Uterus (tissue), 4 donors: ENCODE data around the gene QPCT. TPM values are rescaled to one million over a fixed set of nuclear protein-coding genes. Genes with fewer than 3 reads are reported as not detected.

Experiments used
- DNase-seq, 2 donors: peaks; one replicate each; pipeline ENCODE4 v3.0.0-alpha.2; 2019 to 2020
- H3K27ac ChIP-seq, 2 donors: fragments of 200-600 bp; sonication (generic); 1 replicate in 1 of 2; 2 replicates in 1 of 2; pipeline ENCODE4 v1.5.1; 2016 to 2018
- H3K27me3 ChIP-seq, 2 donors: fragments of 200-600 bp; sonication (generic); one replicate each; pipeline ENCODE4 v1.5.1; 2018 to 2019; ENCODE audit warnings: control low read depth in 1 of 2
- H3K36me3 ChIP-seq, 2 donors: fragments of 200-600 bp; sonication (generic); one replicate each; pipeline ENCODE4 v1.5.1; 2019; ENCODE audit warnings: control low read depth in 1 of 2
- H3K4me1 ChIP-seq, 2 donors: fragments of 200-600 bp; sonication (generic); one replicate each; pipeline ENCODE4 v1.5.1; 2018 to 2019; ENCODE audit warnings: control low read depth in 1 of 2
- H3K4me3 ChIP-seq, 2 donors: fragments of 200-600 bp; sonication (generic); 1 replicate in 1 of 2; 2 replicates in 1 of 2; pipeline ENCODE4 v1.5.1; 2018 to 2019; ENCODE audit warnings: mild to moderate bottlenecking in 1 of 2
- H3K9me3 ChIP-seq, 2 donors: fragments of 200-600 bp; sonication (generic); one replicate each; pipeline ENCODE4 v1.5.1; 2019; ENCODE audit warnings: control low read depth in 1 of 2
- CTCF ChIP-seq, 4 experiments: fragments of 200-600 bp in 2 of 4; fragments of 450-650 bp in 2 of 4; sonication (generic) in 2 of 4; IDR thresholded peaks; one replicate each; pipeline ENCODE4 v1.5.1; 2016 to 2019; ENCODE audit warnings: antibody characterized with exemption in 4 of 4, mild to moderate bottlenecking in 2 of 4, moderate library complexity in 1 of 4
- POLR2A ChIP-seq, 2 donors: fragments of 450-650 bp; IDR thresholded peaks; one replicate each; pipeline ENCODE4 v1.6.1; 2016; ENCODE audit warnings: antibody characterized with exemption in 2 of 2, mild to moderate bottlenecking in 1 of 2, moderate library complexity in 1 of 2
- intact Hi-C: fragments of 100-400 bp; cut with DNase I; formaldehyde crosslinking; loops from one replicate; pipeline ENCODE4 v1.15.1; 2023; ENCODE audit warnings: low total_unique reads
- small RNA-seq: library from RNA; depleted of rRNA; stranded (forward); fragments of <200 nt; gene quantifications from one replicate; pipeline ENCODE3, GENCODE V24; 2016
- total RNA-seq, 4 donors: library from RNA; depleted of rRNA in 3 of 4; stranded (reverse); fragments of >200 nt in 3 of 4; gene quantifications; one replicate each; pipeline versions ENCODE4 v1.1.0 to v1.2.4, GENCODE V29; 2014 to 2023
- donor health status: DM: yes; HTN: yes; CAD: no.

QPCT gene
- total RNA-seq, 4 donors from 2014 or later = 4.4 to 46.9 (median 8.7) TPM

GRCh38 chr2:37415128-37415820 lies 70.8 kb downstream of the QPCT start:
- H3K4me1 ChIP-seq = no peaks in the 10 kb centered on the region
- H3K9me3 ChIP-seq = no peaks in the 10 kb centered on the region
- H3K27ac ChIP-seq = peak overlapping the region; percentile 40 to 66
- TF ChIP-seq CTCF (IDR thresholded peaks at IDR 0.05) (no peak), POLR2A (IDR thresholded peaks at IDR 0.05) (no peak)
- no peak overlapping the region for H3K4me3 ChIP-seq
- DNase-seq = no peak
- no peaks in the 10 kb centered on the region for H3K36me3 ChIP-seq
- H3K27me3 ChIP-seq = no peaks in the 10 kb centered on the region
- intact Hi-C loops = loop anchor here (5.0 kb wide), 1 partner anchor 462 kb away; no protein-coding TSS in a partner anchor

GRCh38 chr2:37417321-37417720 lies 72.9 kb downstream of the QPCT start:
- no peaks in the 10 kb centered on the region for H3K36me3 ChIP-seq
- no peak overlapping the region for H3K27ac ChIP-seq
- no peak overlapping the region for H3K4me3 ChIP-seq
- H3K4me1 ChIP-seq = no peaks in the 10 kb centered on the region
- TF ChIP-seq CTCF (IDR thresholded peaks at IDR 0.05) (no peak), POLR2A (IDR thresholded peaks at IDR 0.05) (no peak)
- H3K9me3 ChIP-seq = no peaks in the 10 kb centered on the region
- no peaks in the 10 kb centered on the region for H3K27me3 ChIP-seq
- no peak for DNase-seq
- intact Hi-C loops = loop anchor here (5.0 kb wide), 1 partner anchor 460 kb away; no protein-coding TSS in a partner anchor

- intact Hi-C loops = loop anchor here (5.0 kb wide), 1 partner anchor 458 kb away; no protein-coding TSS in a partner anchor
- Histone ChIP-seq H3K4me1 (no peaks in the 10 kb centered on the region), H3K36me3 (no peaks in the 10 kb centered on the region), H3K27me3 (no peaks in the 10 kb centered on the region), H3K27ac (no peak overlapping the region), H3K9me3 (no peaks in the 10 kb centered on the region), H3K4me3 (no peak overlapping the region)
- no peak for TF ChIP-seq CTCF (IDR thresholded peaks at IDR 0.05)
- no peak for TF ChIP-seq POLR2A (IDR thresholded peaks at IDR 0.05)
- DNase-seq = no peak
These were observed 74.5 kb downstream of the QPCT start for GRCh38 chr2:37418956-37419355.

GRCh38 chr2:37421686-37422085 lies 77.3 kb downstream of the QPCT start:
- Histone ChIP-seq H3K27me3 (no peaks in the 10 kb centered on the region), H3K4me3 (no peak overlapping the region), H3K27ac (no peak overlapping the region), H3K36me3 (no peaks in the 10 kb centered on the region), H3K4me1 (no peaks in the 10 kb centered on the region), H3K9me3 (no peaks in the 10 kb centered on the region)
- DNase-seq = no peak
- TF ChIP-seq CTCF (IDR thresholded peaks at IDR 0.05) (no peak), POLR2A (IDR thresholded peaks at IDR 0.05) (no peak)
- intact Hi-C loops = no loop called here

- Histone ChIP-seq H3K4me3 (no peak overlapping the region), H3K4me1 (no peaks in the 10 kb centered on the region), H3K27me3 (no peaks in the 10 kb centered on the region), H3K36me3 (no peaks in the 10 kb centered on the region), H3K27ac (no peak overlapping the region), H3K9me3 (no peaks in the 10 kb centered on the region)
- TF ChIP-seq POLR2A (IDR thresholded peaks at IDR 0.05) (no peak), CTCF (IDR thresholded peaks at IDR 0.05) (no peak)
- intact Hi-C loops = no loop called here
- DNase-seq = no peak
These were observed 78.4 kb downstream of the QPCT start for GRCh38 chr2:37422816-37423215.

Small RNA genes within 50 kb of the gene (small RNA-seq; reads per million reads assigned to genes)
- gene RNU6-939P = not detected

Other genes starting within 250 kb of the QPCT start
- gene EIF2AK2, start 187.7 kb upstream of the QPCT start, total RNA-seq = 10 to 100 TPM; 13.3 to 90.8 (median 45.4) TPM
- not detected for gene SULT6B1, start 156.0 kb upstream of the QPCT start, total RNA-seq
- 10 to 100 TPM in 2 of 4 donors, 1 to 10 TPM in 2; 6.2 to 49.4 (median 16.3) TPM for gene CEBPZOS, start 148.1 kb upstream of the QPCT start, total RNA-seq
- 10 to 100 TPM; 16.5 to 68.6 (median 53.8) TPM for gene CEBPZ, start 113.0 kb upstream of the QPCT start, total RNA-seq
- gene NDUFAF7, start 113.0 kb upstream of the QPCT start, total RNA-seq = 10 to 100 TPM; 11.3 to 35.7 (median 19.3) TPM
- 100 to 1,000 TPM in 1 of 4 donors, 10 to 100 TPM in 3; 53.8 to 128 (median 57.7) TPM for gene PRKD3, start 19.8 kb upstream of the QPCT start, total RNA-seq